HUES48 (cell line): ENCODE measurements around the gene FBXO36.

Source experiments
- H3K27ac ChIP-seq: one replicate; pipeline ENCODE4 v1.7.0; 2013; ENCODE audit warnings: low read depth, low read length, inconsistent platforms
- H3K27me3 ChIP-seq: 2 replicates; pipeline ENCODE4 v1.6.1; 2013; ENCODE audit warnings: mild to moderate bottlenecking, low read length; ENCODE audit not compliant: control insufficient read depth, insufficient read depth
- H3K36me3 ChIP-seq: 2 replicates; pipeline ENCODE4 v1.6.1; 2013; ENCODE audit warnings: low read length; ENCODE audit not compliant: control insufficient read depth, insufficient read depth
- H3K4me1 ChIP-seq: 2 replicates; pipeline ENCODE4 v1.6.1; 2013; ENCODE audit warnings: mild to moderate bottlenecking, low read length; ENCODE audit not compliant: control insufficient read depth, insufficient read depth
- H3K4me3 ChIP-seq: 2 replicates; pipeline ENCODE4 v1.5.1; 2013; ENCODE audit warnings: mild to moderate bottlenecking, low read depth, low read length
- H3K9ac ChIP-seq: 2 replicates; pipeline ENCODE4 v1.6.1; 2013; ENCODE audit warnings: mild to moderate bottlenecking, low read depth, low read length, moderate library complexity
- H3K9me3 ChIP-seq: 2 replicates; pipeline ENCODE4 v1.6.1; 2013; ENCODE audit warnings: low read length; ENCODE audit not compliant: control insufficient read depth, insufficient read depth

Gene FBXO36

GRCh38 chr2:230008708-230009066 is 86.4 kb downstream of the FBXO36 start:
- Histone ChIP-seq H3K4me1 (no peaks in the 10 kb centered on the region), H3K36me3 (no peaks in the 10 kb centered on the region), H3K9ac (no peak overlapping the region), H3K4me3 (no peak overlapping the region), H3K27ac (no peak overlapping the region), H3K9me3 (no peaks in the 10 kb centered on the region), H3K27me3 (no peaks in the 10 kb centered on the region)

- Histone ChIP-seq H3K9ac (no peak overlapping the region), H3K9me3 (no peaks in the 10 kb centered on the region), H3K4me3 (no peak overlapping the region), H3K27ac (no peak overlapping the region), H3K27me3 (no peaks in the 10 kb centered on the region), H3K36me3 (no peaks in the 10 kb centered on the region), H3K4me1 (no peaks in the 10 kb centered on the region)
Observed at GRCh38 chr2:230010501-230010900, 88.2 kb downstream of the FBXO36 start.

DNA sequence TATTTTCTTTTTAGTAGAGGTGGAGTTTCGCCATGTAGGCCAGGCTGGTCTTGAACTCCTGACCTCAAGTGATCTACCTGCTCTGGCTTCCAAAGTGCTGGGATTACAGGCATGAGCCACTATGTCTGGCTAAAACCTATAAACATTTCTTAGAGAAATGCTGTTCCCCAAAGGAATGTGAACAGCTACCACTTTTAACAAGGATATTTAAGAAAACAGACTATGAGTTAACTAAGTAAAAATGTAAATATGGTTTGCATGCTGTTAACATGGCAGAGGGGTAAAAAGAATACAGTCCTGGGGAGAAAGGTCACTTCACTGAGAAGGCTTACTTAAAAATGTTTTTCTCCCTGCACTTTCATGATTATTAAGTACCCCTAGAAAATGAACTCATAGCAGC is 89.3 kb downstream of the FBXO36 start:
- Histone ChIP-seq H3K9ac (no peak overlapping the region), H3K27ac (no peak overlapping the region), H3K4me3 (no peak overlapping the region), H3K9me3 (no peaks in the 10 kb centered on the region), H3K36me3 (no peaks in the 10 kb centered on the region), H3K4me1 (no peaks in the 10 kb centered on the region), H3K27me3 (no peaks in the 10 kb centered on the region)

- Histone ChIP-seq H3K27me3 (no peaks in the 10 kb centered on the region), H3K27ac (no peak overlapping the region), H3K4me1 (no peaks in the 10 kb centered on the region), H3K36me3 (no peaks in the 10 kb centered on the region), H3K9ac (no peak overlapping the region), H3K4me3 (no peak overlapping the region), H3K9me3 (no peaks in the 10 kb centered on the region)
Observed at GRCh38 chr2:230012267-230012884, 90.1 kb downstream of the FBXO36 start.

GRCh38 chr2:230016844-230017243 is 94.5 kb downstream of the FBXO36 start:
- no peaks in the 10 kb centered on the region for H3K27me3 ChIP-seq
- no peak overlapping the region for H3K27ac ChIP-seq
- no peak overlapping the region for H3K4me3 ChIP-seq
- no peaks in the 10 kb centered on the region for H3K4me1 ChIP-seq
- H3K36me3 ChIP-seq, result no peaks in the 10 kb centered on the region
- no peaks in the 10 kb centered on the region for H3K9me3 ChIP-seq
- no peak overlapping the region for H3K9ac ChIP-seq

DNA sequence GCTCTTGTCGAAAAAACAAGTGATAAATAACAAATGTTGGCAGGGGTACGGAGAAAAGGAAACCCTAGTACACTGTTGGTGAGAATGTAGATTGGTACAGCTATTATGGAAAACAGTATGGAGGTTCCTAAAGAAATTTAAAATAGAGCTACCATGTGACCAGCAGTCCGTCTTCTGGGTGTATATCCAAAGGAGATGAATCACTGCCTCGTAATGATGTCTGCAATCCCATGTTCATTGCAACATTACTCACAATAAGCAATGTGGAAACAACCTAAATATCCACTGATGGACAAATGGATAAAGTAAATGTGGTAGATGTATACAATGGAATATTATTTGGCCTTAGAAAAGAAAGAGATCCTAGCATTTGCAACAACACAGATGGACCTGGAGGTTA is 95.8 kb downstream of the FBXO36 start:
- H3K9me3 ChIP-seq, result no peaks in the 10 kb centered on the region
- H3K36me3 ChIP-seq, result no peaks in the 10 kb centered on the region
- no peaks in the 10 kb centered on the region for H3K4me1 ChIP-seq
- H3K9ac ChIP-seq, result no peak overlapping the region
- H3K27me3 ChIP-seq, result no peaks in the 10 kb centered on the region
- H3K4me3 ChIP-seq, result no peak overlapping the region
- no peak overlapping the region for H3K27ac ChIP-seq

GRCh38 chr2:230019742-230020141 is 97.4 kb downstream of the FBXO36 start:
- no peak overlapping the region for H3K9ac ChIP-seq
- H3K36me3 ChIP-seq, result no peaks in the 10 kb centered on the region
- H3K27ac ChIP-seq, result no peak overlapping the region
- no peaks in the 10 kb centered on the region for H3K9me3 ChIP-seq
- no peaks in the 10 kb centered on the region for H3K4me1 ChIP-seq
- H3K4me3 ChIP-seq, result no peak overlapping the region
- H3K27me3 ChIP-seq, result no peaks in the 10 kb centered on the region

DNA sequence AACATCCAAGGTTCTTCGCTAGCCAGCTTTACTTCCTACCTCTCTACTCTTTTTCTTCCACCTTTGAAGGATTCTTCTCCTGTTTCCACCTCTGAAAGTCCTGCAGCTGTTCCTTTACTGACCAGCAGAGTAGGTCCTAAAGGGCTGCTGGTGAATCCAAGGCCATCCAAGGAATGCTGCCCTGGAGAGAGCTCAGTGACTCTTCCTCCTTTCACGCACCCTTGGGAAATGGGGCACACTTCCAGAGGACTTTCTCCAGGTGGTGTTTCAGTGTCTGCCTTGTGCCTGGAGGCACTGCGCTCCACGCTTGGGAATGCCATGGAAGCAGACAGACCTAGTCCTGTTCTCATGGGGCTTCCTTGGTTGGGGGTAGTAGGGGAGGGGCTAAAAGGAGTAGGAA is 101.0 kb downstream of the FBXO36 start:
- Histone ChIP-seq H3K4me1 (no peaks in the 10 kb centered on the region), H3K27ac (no peak overlapping the region), H3K27me3 (no peaks in the 10 kb centered on the region), H3K9me3 (no peaks in the 10 kb centered on the region), H3K9ac (no peak overlapping the region), H3K4me3 (no peak overlapping the region), H3K36me3 (no peaks in the 10 kb centered on the region)

DNA sequence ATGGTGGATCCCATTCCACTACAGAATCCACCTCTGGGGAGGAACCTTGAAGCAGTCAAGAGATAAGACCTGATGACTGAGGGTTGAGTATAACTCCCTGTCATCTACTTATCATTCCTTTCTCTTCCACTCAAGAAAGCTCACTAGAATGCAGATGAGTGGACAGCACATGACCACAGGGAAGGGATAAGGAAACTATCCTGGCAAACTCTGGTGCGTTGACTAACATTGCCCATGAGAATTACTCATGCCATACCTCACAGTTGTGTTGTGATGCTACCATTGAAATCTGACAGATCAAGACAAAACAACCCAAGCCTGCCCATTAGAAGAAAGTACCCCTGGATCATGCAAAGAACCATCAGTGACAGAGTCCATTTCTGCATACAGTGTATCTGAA is 119.9 kb downstream of the FBXO36 start:
- Histone ChIP-seq H3K9ac (no peak overlapping the region), H3K27me3 (no peaks in the 10 kb centered on the region; the same call in 1 of the 2 replicates), H3K36me3 (no peaks in the 10 kb centered on the region), H3K4me1 (no peaks in the 10 kb centered on the region), H3K27ac (no peak overlapping the region), H3K9me3 (no peaks in the 10 kb centered on the region), H3K4me3 (no peak overlapping the region)

GRCh38 chr2:230043025-230043424 is 120.7 kb downstream of the FBXO36 start:
- no peaks in the 10 kb centered on the region for H3K36me3 ChIP-seq
- no peaks in the 10 kb centered on the region; the same call in 1 of the 2 replicates for H3K27me3 ChIP-seq
- no peak overlapping the region for H3K27ac ChIP-seq
- H3K9ac ChIP-seq, result no peak overlapping the region
- H3K4me1 ChIP-seq, result no peaks in the 10 kb centered on the region
- no peak overlapping the region for H3K4me3 ChIP-seq
- H3K9me3 ChIP-seq, result no peaks in the 10 kb centered on the region

DNA sequence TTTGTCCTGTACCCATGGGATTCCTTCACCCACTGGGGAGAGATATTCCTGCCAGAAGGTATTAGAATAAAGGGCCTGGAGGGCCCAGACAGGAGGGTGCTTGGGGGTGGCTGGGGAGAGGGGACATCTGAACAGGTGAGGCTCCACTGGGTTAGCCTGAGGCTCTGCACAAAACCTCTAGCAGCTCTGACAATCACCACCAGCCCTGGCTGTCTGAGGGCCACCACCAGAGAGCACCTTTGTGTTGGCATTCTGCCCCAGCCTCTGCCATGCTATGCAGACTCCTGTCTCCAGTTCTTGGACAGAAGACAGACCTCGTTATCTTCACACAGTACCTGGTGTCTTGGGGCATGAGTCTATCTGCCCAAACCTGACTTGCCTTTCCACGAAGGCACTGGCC is 121.2 kb downstream of the FBXO36 start:
- H3K9me3 ChIP-seq, result no peaks in the 10 kb centered on the region
- no peaks in the 10 kb centered on the region for H3K4me1 ChIP-seq
- no peak overlapping the region for H3K27ac ChIP-seq
- H3K27me3 ChIP-seq, result no peaks in the 10 kb centered on the region; the same call in 1 of the 2 replicates
- no peak overlapping the region for H3K4me3 ChIP-seq
- no peak overlapping the region for H3K9ac ChIP-seq
- no peaks in the 10 kb centered on the region for H3K36me3 ChIP-seq

GRCh38 chr2:230046491-230046890 is 124.2 kb downstream of the FBXO36 start:
- H3K36me3 ChIP-seq, result no peaks in the 10 kb centered on the region

More at GRCh38 chr2:230046491-230046890, 124.2 kb downstream of the FBXO36 start:
- Histone ChIP-seq H3K4me3 (no peak overlapping the region), H3K27ac (no peak overlapping the region), H3K4me1 (no peaks in the 10 kb centered on the region), H3K9me3 (no peaks in the 10 kb centered on the region), H3K9ac (no peak overlapping the region), H3K27me3 (no peaks in the 10 kb centered on the region; the same call in 1 of the 2 replicates)
